K562 (cell line): ENCODE results near the gene OPN1MW3. TPM values are rescaled to one million over a fixed set of nuclear protein-coding genes. Genes with fewer than 3 reads are reported as not detected.

Source experiments
- ATAC-seq: fragments of 200-7000 bp; cut with Tn5 transposase; 3 replicates; pipeline ENCODE4 v1.9.1; 2020; ENCODE audit warnings: moderate library complexity
- BruUV-seq: library from RNA; stranded (reverse); fragments of 400-500 nt; replicated peaks from 2 replicates; lab custom pipeline; 2021; lab: Mats Ljungman, UMichigan
- CTCF ChIA-PET: fragments of 300-600 bp; formaldehyde crosslinking; extraction: SDS; loops from one replicate; lab custom pipeline; 2021; ENCODE audit warnings: low intra/inter-chr PET ratio; lab: Yijun Ruan, JAX
- POLR2A ChIA-PET: fragments of 300-600, 350-650 bp; sonication (Branson Sonifier 250); formaldehyde crosslinking; extraction: SDS; loops from one replicate; lab custom pipeline; 2021; ENCODE audit warnings: antibody characterized with exemption, inconsistent platforms; lab: Yijun Ruan, JAX
- DNase-seq, 4 experiments: peaks; one replicate each; pipeline versions ENCODE4 v3.0.0 to v3.0.0-alpha.2; 2011 to 2018; ENCODE audit warnings: low spot score in 3 of 4, mixed read lengths in 3 of 4; ENCODE audit errors: extremely low read depth in 1 of 4
- FAIRE-seq: peaks from 2 replicates; lab custom pipeline; 2011; peaks lifted over from hg19 to GRCh38; lab: Jason Lieb, UNC
- H2AFZ ChIP-seq: 2 replicates; pipeline ENCODE4 v1.6.0; 2011; ENCODE audit warnings: low read depth, low read length, control low read depth, inconsistent platforms
- H3K27ac ChIP-seq: fragments of 200-600 bp; 3 replicates; pipeline ENCODE4 v1.8.0; 2011; ENCODE audit warnings: low read depth, mild to moderate bottlenecking, control low read depth, inconsistent platforms, low read length, moderate library complexity, mixed read lengths; ENCODE audit errors: extremely low read depth
- H3K27me3 ChIP-seq, 2 experiments: fragments of 300-600 bp in 1 of 2; 2 replicates in 1 of 2; 3 replicates in 1 of 2; pipeline versions ENCODE4 v1.6.0 to v1.8.0; 2011; ENCODE audit warnings: inconsistent platforms in 2 of 2, low read length in 2 of 2, mild to moderate bottlenecking in 1 of 2, mixed read lengths in 1 of 2, moderate library complexity in 1 of 2; ENCODE audit not compliant: control insufficient read depth in 2 of 2, insufficient read depth in 2 of 2
- H3K36me3 ChIP-seq: fragments of 300-600 bp; 3 replicates; pipeline ENCODE4 v1.8.0; 2011; ENCODE audit warnings: mild to moderate bottlenecking, low read length, inconsistent platforms; ENCODE audit not compliant: control insufficient read depth, insufficient read depth
- H3K4me1 ChIP-seq, 2 experiments: fragments of 200-600 bp in 1 of 2; replicated peaks in 1 of 2; 2 replicates in 1 of 2; 3 replicates in 1 of 2; pipeline versions ENCODE4 v1.5.1 to v1.8.0; 2011; ENCODE audit warnings: inconsistent platforms in 2 of 2, low read length in 2 of 2, mild to moderate bottlenecking in 1 of 2, mixed read lengths in 1 of 2, moderate library complexity in 1 of 2; ENCODE audit not compliant: control insufficient read depth in 2 of 2, insufficient read depth in 2 of 2
- H3K4me2 ChIP-seq: 2 replicates; pipeline ENCODE4 v1.6.1; 2011; ENCODE audit warnings: low read length, control low read depth, inconsistent platforms, mixed read lengths; ENCODE audit not compliant: insufficient read depth
- H3K4me3 ChIP-seq: fragments of 200-600 bp; sonication (generic), shearing (Covaris generic); 2 replicates; pipeline ENCODE4 v1.5.1; 2016; ENCODE audit warnings: control low read depth, inconsistent platforms
- H3K79me2 ChIP-seq: fragments of 200-600 bp; 3 replicates; pipeline ENCODE4 v1.8.0; 2011; ENCODE audit warnings: low read length, inconsistent platforms; ENCODE audit not compliant: control insufficient read depth, insufficient read depth
- H3K9ac ChIP-seq, 2 experiments: 2 replicates each; pipeline versions ENCODE4 v1.6.0 to v1.6.1; 2011; ENCODE audit warnings: low read depth in 2 of 2, low read length in 2 of 2, control low read depth in 1 of 2, inconsistent platforms in 1 of 2, mild to moderate bottlenecking in 1 of 2, mixed read lengths in 1 of 2; ENCODE audit not compliant: insufficient read depth in 1 of 2
- H3K9me1 ChIP-seq: one replicate; pipeline ENCODE4 v1.6.0; 2011; ENCODE audit warnings: inconsistent platforms, mild to moderate bottlenecking, low read length, moderate library complexity; ENCODE audit not compliant: control insufficient read depth, insufficient read depth
- H3K9me3 ChIP-seq: replicated peaks from 2 replicates; pipeline ENCODE4 v1.5.1; 2011; ENCODE audit warnings: low read depth, low read length, inconsistent platforms; ENCODE audit not compliant: control insufficient read depth, insufficient read depth
- H4K20me1 ChIP-seq: replicated peaks from 2 replicates; pipeline ENCODE4 v1.6.1; 2011; ENCODE audit warnings: low read length, inconsistent platforms, mixed read lengths; ENCODE audit not compliant: control insufficient read depth, insufficient read depth
- NBN ChIP-seq: fragments of 450-650 bp; IDR thresholded peaks from 2 replicates; pipeline ENCODE4 v1.6.1; 2016; ENCODE audit warnings: low read depth, mild to moderate bottlenecking
- PHF8 ChIP-seq: fragments of 200-600 bp; sonication (generic); IDR thresholded peaks from 2 replicates; pipeline ENCODE4 v1.6.1; 2012; ENCODE audit warnings: mixed run types, mild to moderate bottlenecking, inconsistent platforms, low read length, moderate library complexity, borderline replicate concordance
- PYGO2 ChIP-seq: fragments of 450-650 bp; IDR thresholded peaks from 2 replicates; pipeline ENCODE4 v1.6.1; 2016; ENCODE audit warnings: mild to moderate bottlenecking, missing genetic modification characterization, moderate library complexity, missing compliant biosample characterization
- SMAD1 ChIP-seq: fragments of 150-350 bp; IDR thresholded peaks from 2 replicates; pipeline ENCODE4 v1.6.1; 2014; ENCODE audit warnings: low read length, low read depth; ENCODE audit not compliant: partially characterized antibody
- SMARCA4 ChIP-seq: fragments of 450-650 bp; IDR thresholded peaks from 2 replicates; pipeline ENCODE4 v1.6.1; 2016
- TAL1 ChIP-seq: fragments of 450-650 bp; IDR thresholded peaks from 2 replicates; pipeline ENCODE4 v1.6.1; 2016; ENCODE audit warnings: mild to moderate bottlenecking
- TRIM28 ChIP-seq: fragments of 450-650 bp; IDR thresholded peaks from 2 replicates; pipeline ENCODE4 v1.6.1; 2017
- ZEB2 ChIP-seq: fragments of 450-650 bp; IDR thresholded peaks from 2 replicates; pipeline ENCODE4 v1.6.1; 2016
- ZNF174 ChIP-seq: fragments of 250-450 bp; sonication (Bioruptor Pico); IDR thresholded peaks from 2 replicates; pipeline ENCODE4 v1.4.0; 2020; ENCODE audit warnings: mild to moderate bottlenecking
- WGBS: fragments of 100-300 bp; shearing (Covaris generic); methylation state at CpG from one replicate; pipeline ENCODE4 v1.1.6; 2016; ENCODE audit warnings: low coverage, mixed read lengths; ENCODE audit not compliant: insufficient coverage; ENCODE audit errors: missing lambda C conversion rate; 5-methylcytosine and 5-hydroxymethylcytosine counted together
- in situ Hi-C: fragments of 300-500 bp; cut with MboI; formaldehyde crosslinking; loops from 4 replicates; pipeline ENCODE4 v1.15.0; 2018; ENCODE audit warnings: inconsistent platforms, mixed read lengths
- intact Hi-C: fragments of 100-400 bp; cut with micrococcal nuclease; formaldehyde crosslinking; loops from 2 replicates; pipeline ENCODE4 v1.14.2; 2022
- polyA plus RNA-seq, 8 experiments: library from polyadenylated mRNA; depleted of rRNA in 4 of 8; stranded (reverse) in 5 of 8; unstranded in 3 of 8; fragments of >200 nt; fragmentation: Nextera tagmentation in 2 of 8; fragmentation: Illumina TruSeq in 1 of 8; extraction: Ambion mirVana in 2 of 8; extraction: Trizol in 1 of 8; gene quantifications; 2 replicates each; pipeline versions ENCODE4 v1.2.1 to v1.2.3, GENCODE V29; 2011 to 2014; ENCODE audit warnings: inconsistent platforms in 1 of 8, missing spikeins in 1 of 8
- total RNA-seq, 7 experiments: library from RNA; depleted of rRNA in 6 of 7; stranded (reverse); fragments of >200 nt in 6 of 7; fragmentation: Illumina TruSeq in 2 of 7; extraction: Trizol in 2 of 7; gene quantifications; 2 replicates each; pipeline versions ENCODE4 v1.2.1 to v1.2.3, GENCODE V29; 2011 to 2021; ENCODE audit warnings: low replicate concordance in 1 of 7
- TF ChIP-seq, protein P1 (sequence below): fragments of 450-650 bp; IDR thresholded peaks from 2 replicates; pipeline ENCODE4 v1.6.1; 2016; ENCODE audit warnings: mild to moderate bottlenecking, moderate library complexity
- TF ChIP-seq, protein P2 (sequence below): sonication (generic); formaldehyde crosslinking; IDR thresholded peaks from 2 replicates; pipeline ENCODE4 v1.9.0; 2022; ENCODE audit warnings: mild to moderate bottlenecking, missing genetic modification reagents

The OPN1MW3 gene
- total and polyA plus RNA-seq, 9 of the 15 experiments (the other 6 are each of a cell fraction or from before 2014, with no cell fraction given) = not detected

DNA sequence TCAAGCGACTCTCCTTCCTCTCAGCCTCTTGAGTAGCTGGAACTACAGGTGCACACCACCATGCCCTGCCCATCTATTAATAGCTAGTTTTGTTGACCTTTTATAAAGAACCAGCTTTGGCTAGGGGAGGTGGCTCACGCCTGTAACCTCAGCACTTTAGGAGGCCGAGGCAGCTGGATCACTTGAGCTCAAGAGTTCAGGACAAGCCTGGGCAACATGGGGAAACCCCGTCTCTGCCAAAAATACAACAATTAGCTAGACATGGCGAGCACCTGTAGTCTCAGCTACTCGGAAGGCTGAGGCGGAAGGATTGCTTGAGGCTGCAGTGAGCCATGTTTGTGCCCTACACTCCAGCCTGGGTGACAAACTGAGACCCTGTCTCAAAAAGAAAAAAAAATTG lies 40.9 kb downstream of the OPN1MW3 start:
- no peak overlapping the region for H3K4me2 ChIP-seq
- no TSS peak for BruUV-seq
- TF ChIP-seq SMAD1 (no peak), PYGO2 (tag) (no peak), TRIM28 (no peak), PHF8 (no peak), ZNF174 (CRISPR knock-in tag) (no peak), SMARCA4 (no peak), NBN (no peak), ZEB2 (no peak), TAL1 (no peak)
- TF ChIP-seq, protein P1, sequence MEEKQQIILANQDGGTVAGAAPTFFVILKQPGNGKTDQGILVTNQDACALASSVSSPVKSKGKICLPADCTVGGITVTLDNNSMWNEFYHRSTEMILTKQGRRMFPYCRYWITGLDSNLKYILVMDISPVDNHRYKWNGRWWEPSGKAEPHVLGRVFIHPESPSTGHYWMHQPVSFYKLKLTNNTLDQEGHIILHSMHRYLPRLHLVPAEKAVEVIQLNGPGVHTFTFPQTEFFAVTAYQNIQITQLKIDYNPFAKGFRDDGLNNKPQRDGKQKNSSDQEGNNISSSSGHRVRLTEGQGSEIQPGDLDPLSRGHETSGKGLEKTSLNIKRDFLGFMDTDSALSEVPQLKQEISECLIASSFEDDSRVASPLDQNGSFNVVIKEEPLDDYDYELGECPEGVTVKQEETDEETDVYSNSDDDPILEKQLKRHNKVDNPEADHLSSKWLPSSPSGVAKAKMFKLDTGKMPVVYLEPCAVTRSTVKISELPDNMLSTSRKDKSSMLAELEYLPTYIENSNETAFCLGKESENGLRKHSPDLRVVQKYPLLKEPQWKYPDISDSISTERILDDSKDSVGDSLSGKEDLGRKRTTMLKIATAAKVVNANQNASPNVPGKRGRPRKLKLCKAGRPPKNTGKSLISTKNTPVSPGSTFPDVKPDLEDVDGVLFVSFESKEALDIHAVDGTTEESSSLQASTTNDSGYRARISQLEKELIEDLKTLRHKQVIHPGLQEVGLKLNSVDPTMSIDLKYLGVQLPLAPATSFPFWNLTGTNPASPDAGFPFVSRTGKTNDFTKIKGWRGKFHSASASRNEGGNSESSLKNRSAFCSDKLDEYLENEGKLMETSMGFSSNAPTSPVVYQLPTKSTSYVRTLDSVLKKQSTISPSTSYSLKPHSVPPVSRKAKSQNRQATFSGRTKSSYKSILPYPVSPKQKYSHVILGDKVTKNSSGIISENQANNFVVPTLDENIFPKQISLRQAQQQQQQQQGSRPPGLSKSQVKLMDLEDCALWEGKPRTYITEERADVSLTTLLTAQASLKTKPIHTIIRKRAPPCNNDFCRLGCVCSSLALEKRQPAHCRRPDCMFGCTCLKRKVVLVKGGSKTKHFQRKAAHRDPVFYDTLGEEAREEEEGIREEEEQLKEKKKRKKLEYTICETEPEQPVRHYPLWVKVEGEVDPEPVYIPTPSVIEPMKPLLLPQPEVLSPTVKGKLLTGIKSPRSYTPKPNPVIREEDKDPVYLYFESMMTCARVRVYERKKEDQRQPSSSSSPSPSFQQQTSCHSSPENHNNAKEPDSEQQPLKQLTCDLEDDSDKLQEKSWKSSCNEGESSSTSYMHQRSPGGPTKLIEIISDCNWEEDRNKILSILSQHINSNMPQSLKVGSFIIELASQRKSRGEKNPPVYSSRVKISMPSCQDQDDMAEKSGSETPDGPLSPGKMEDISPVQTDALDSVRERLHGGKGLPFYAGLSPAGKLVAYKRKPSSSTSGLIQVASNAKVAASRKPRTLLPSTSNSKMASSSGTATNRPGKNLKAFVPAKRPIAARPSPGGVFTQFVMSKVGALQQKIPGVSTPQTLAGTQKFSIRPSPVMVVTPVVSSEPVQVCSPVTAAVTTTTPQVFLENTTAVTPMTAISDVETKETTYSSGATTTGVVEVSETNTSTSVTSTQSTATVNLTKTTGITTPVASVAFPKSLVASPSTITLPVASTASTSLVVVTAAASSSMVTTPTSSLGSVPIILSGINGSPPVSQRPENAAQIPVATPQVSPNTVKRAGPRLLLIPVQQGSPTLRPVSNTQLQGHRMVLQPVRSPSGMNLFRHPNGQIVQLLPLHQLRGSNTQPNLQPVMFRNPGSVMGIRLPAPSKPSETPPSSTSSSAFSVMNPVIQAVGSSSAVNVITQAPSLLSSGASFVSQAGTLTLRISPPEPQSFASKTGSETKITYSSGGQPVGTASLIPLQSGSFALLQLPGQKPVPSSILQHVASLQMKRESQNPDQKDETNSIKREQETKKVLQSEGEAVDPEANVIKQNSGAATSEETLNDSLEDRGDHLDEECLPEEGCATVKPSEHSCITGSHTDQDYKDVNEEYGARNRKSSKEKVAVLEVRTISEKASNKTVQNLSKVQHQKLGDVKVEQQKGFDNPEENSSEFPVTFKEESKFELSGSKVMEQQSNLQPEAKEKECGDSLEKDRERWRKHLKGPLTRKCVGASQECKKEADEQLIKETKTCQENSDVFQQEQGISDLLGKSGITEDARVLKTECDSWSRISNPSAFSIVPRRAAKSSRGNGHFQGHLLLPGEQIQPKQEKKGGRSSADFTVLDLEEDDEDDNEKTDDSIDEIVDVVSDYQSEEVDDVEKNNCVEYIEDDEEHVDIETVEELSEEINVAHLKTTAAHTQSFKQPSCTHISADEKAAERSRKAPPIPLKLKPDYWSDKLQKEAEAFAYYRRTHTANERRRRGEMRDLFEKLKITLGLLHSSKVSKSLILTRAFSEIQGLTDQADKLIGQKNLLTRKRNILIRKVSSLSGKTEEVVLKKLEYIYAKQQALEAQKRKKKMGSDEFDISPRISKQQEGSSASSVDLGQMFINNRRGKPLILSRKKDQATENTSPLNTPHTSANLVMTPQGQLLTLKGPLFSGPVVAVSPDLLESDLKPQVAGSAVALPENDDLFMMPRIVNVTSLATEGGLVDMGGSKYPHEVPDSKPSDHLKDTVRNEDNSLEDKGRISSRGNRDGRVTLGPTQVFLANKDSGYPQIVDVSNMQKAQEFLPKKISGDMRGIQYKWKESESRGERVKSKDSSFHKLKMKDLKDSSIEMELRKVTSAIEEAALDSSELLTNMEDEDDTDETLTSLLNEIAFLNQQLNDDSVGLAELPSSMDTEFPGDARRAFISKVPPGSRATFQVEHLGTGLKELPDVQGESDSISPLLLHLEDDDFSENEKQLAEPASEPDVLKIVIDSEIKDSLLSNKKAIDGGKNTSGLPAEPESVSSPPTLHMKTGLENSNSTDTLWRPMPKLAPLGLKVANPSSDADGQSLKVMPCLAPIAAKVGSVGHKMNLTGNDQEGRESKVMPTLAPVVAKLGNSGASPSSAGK = no peak
- TF ChIP-seq, protein P2, sequence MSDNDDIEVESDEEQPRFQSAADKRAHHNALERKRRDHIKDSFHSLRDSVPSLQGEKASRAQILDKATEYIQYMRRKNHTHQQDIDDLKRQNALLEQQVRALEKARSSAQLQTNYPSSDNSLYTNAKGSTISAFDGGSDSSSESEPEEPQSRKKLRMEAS = no peak
- H3K9me3 ChIP-seq = no peaks in the 10 kb centered on the region
- peaks cover 0 to 9% of the 10 kb centered on the region in 2 experiments; a peak in 1 of 5 replicates for H3K4me1 ChIP-seq
- H3K27ac ChIP-seq = no peak overlapping the region
- no peaks in the 10 kb centered on the region for H3K27me3 ChIP-seq
- DNase-seq = no peak
- CTCF ChIA-PET = no interaction called here
- H3K9ac ChIP-seq = no peak overlapping the region
- WGBS = 63% methylated on average over 6 of the region's 7 CpGs
- ATAC-seq = no peak
- POLR2A ChIA-PET = interaction anchor here (1.7 kb wide), 1 partner anchor 10 kb away, joined by 5 read pairs; no protein-coding TSS in a partner anchor
- no peak for FAIRE-seq
- H3K4me3 ChIP-seq = no peak overlapping the region
- no peaks in the 10 kb centered on the region for H3K79me2 ChIP-seq
- no peak overlapping the region for H2AFZ ChIP-seq
- no peaks in the 10 kb centered on the region for H3K9me1 ChIP-seq
- in situ Hi-C loops = no loop called here
- intact Hi-C loops = no loop called here
- H3K36me3 ChIP-seq = no peaks in the 10 kb centered on the region
- H4K20me1 ChIP-seq = no peaks in the 10 kb centered on the region
